Effector memory CD8-positive, alpha-beta T cell (primary cell): ENCODE results near the gene GPR26.

ENCODE experiments used
- ATAC-seq: fragments of 150-1000 bp; cut with Tn5 transposase; replicated peaks from 2 replicates; pipeline ENCODE4 v1.10.0; 2021; ENCODE audit warnings: mild to moderate bottlenecking, moderate library complexity
- DNase-seq, 3 experiments: peaks; one replicate each; pipeline ENCODE4 v3.0.0; 2021
- H3K27ac Mint-ChIP-seq, 2 donors: one replicate each; pipeline ENCODE4 v1.8.0; 2022; ENCODE audit warnings: mild to moderate bottlenecking in 2 of 2, mixed read lengths in 2 of 2, moderate library complexity in 2 of 2
- H3K27me3 Mint-ChIP-seq, 2 donors: one replicate each; pipeline ENCODE4 v1.8.0; 2022; ENCODE audit warnings: mixed read lengths in 2 of 2
- H3K36me3 Mint-ChIP-seq: one replicate; pipeline ENCODE4 v1.8.0; 2022; ENCODE audit warnings: mild to moderate bottlenecking, moderate library complexity, mixed read lengths; ENCODE audit not compliant: insufficient read depth
- H3K4me1 Mint-ChIP-seq, 2 donors: one replicate each; pipeline ENCODE4 v1.8.0; 2022; ENCODE audit warnings: low read depth in 2 of 2, mixed read lengths in 2 of 2
- H3K4me3 Mint-ChIP-seq, 2 donors: one replicate each; pipeline ENCODE4 v1.8.0; 2022; ENCODE audit warnings: mild to moderate bottlenecking in 2 of 2, mixed read lengths in 2 of 2, moderate library complexity in 2 of 2
- H3K9me3 Mint-ChIP-seq, 2 donors: one replicate each; pipeline ENCODE4 v1.8.0; 2022; ENCODE audit warnings: mixed read lengths in 2 of 2

GPR26 gene

GRCh38 chr10:123703195-123703790, 37.1 kb downstream of the GPR26 start:
- Mint-ChIP-seq H3K27me3 (peaks cover 17 to 45% of the 10 kb centered on the region in 2 donors), H3K4me1 (no peaks in the 10 kb centered on the region), H3K36me3 (no peaks in the 10 kb centered on the region), H3K4me3 (no peak overlapping the region), H3K9me3 (no peaks in the 10 kb centered on the region), H3K27ac (no peak overlapping the region)
- no peak for ATAC-seq
- no peak for DNase-seq

DNA sequence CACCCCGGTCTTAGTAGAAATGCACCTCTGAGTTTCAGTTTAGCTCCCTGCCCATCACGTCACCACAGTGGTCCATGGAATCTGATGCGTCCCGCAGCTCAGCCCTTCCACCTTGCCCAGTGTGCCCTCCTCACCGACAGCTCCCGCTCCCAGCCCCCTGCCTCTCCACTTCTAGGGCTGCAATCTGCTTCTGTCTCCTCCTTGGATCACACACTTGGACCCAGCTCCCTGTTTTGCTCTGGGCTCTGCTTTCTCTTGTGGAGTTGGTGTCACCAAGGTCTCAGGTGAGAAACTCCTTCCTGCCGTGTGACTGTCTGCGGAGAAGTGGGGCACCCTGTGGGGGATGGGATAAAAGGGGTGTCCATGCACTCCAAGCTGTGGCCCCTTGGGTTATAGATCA, 37.9 kb downstream of the GPR26 start:
- Mint-ChIP-seq H3K27ac (no peak overlapping the region), H3K4me3 (no peak overlapping the region)
- no peak for ATAC-seq

DNA sequence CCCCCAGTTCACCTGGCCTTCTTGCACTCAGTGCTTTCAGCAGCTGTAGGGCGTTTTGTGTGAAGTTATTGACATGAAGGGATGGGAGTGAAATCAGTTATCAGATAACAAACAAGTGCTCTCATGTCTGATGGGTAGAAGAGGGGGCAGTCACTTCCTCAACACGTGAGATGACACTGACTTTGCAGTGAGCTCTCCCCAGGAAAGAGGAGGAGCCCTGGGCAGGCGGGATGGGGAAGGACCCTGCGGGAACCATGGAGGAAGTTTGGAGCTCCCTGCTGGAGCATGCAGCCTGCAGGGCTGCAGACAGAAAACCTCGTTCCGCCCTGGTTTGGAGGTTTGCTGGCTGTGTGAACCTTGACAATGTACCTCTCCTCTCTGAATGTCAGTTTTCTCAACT, 38.7 kb downstream of the GPR26 start:
- H3K36me3 Mint-ChIP-seq: no peaks in the 10 kb centered on the region
- no peak overlapping the region for H3K27ac Mint-ChIP-seq
- H3K27me3 Mint-ChIP-seq: peaks cover 24 to 54% of the 10 kb centered on the region in 2 donors
- no peaks in the 10 kb centered on the region for H3K9me3 Mint-ChIP-seq
- no peak for DNase-seq
- no peaks in the 10 kb centered on the region for H3K4me1 Mint-ChIP-seq
- no peak overlapping the region for H3K4me3 Mint-ChIP-seq
- no peak for ATAC-seq

More for the DNA sequence above, 37.9 kb downstream of the GPR26 start:
- Mint-ChIP-seq H3K36me3 (no peaks in the 10 kb centered on the region), H3K27me3 (peaks cover 24 to 53% of the 10 kb centered on the region in 2 donors), H3K4me1 (no peaks in the 10 kb centered on the region), H3K9me3 (no peaks in the 10 kb centered on the region)
- no peak for DNase-seq

- Mint-ChIP-seq H3K4me1 (no peaks in the 10 kb centered on the region), H3K36me3 (no peaks in the 10 kb centered on the region), H3K9me3 (no peaks in the 10 kb centered on the region), H3K4me3 (no peak overlapping the region), H3K27me3 (peaks cover 24 to 54% of the 10 kb centered on the region in 2 donors), H3K27ac (no peak overlapping the region)
- ATAC-seq: no peak
- no peak for DNase-seq
These were observed 40.1 kb downstream of the GPR26 start for GRCh38 chr10:123706236-123706635.

- no peak overlapping the region for H3K27ac Mint-ChIP-seq
- H3K4me3 Mint-ChIP-seq: no peak overlapping the region
- H3K36me3 Mint-ChIP-seq: no peaks in the 10 kb centered on the region
- DNase-seq (no peak), ATAC-seq (no peak)
- H3K27me3 Mint-ChIP-seq: peaks cover 9 to 12% of the 10 kb centered on the region in 2 donors
- peaks cover 0 to 7% of the 10 kb centered on the region in 2 donors for H3K9me3 Mint-ChIP-seq
- H3K4me1 Mint-ChIP-seq: no peaks in the 10 kb centered on the region
These were observed 49.4 kb downstream of the GPR26 start for GRCh38 chr10:123715546-123715945.

- Mint-ChIP-seq H3K27ac (no peak overlapping the region), H3K27me3 (peaks cover 7 to 25% of the 10 kb centered on the region in 2 donors), H3K4me1 (no peaks in the 10 kb centered on the region), H3K36me3 (no peaks in the 10 kb centered on the region), H3K9me3 (peaks cover 0 to 7% of the 10 kb centered on the region in 2 donors), H3K4me3 (no peak overlapping the region)
- no peak for ATAC-seq
- DNase-seq: no peak
These were observed 51.2 kb downstream of the GPR26 start for GRCh38 chr10:123717336-123717735.

GRCh38 chr10:123718544-123719060, 52.4 kb downstream of the GPR26 start:
- no peak for DNase-seq
- ATAC-seq: no peak
- Mint-ChIP-seq H3K4me3 (no peak overlapping the region), H3K4me1 (no peaks in the 10 kb centered on the region), H3K27ac (no peak overlapping the region), H3K27me3 (peaks cover 7 to 29% of the 10 kb centered on the region in 2 donors), H3K9me3 (peaks cover 0 to 7% of the 10 kb centered on the region in 2 donors), H3K36me3 (no peaks in the 10 kb centered on the region)

- ATAC-seq: no peak
- H3K9me3 Mint-ChIP-seq: peaks cover 0 to 2% of the 10 kb centered on the region in 2 donors
- peaks cover 14 to 34% of the 10 kb centered on the region in 2 donors for H3K27me3 Mint-ChIP-seq
- no peak overlapping the region for H3K27ac Mint-ChIP-seq
- no peak for DNase-seq
- H3K4me3 Mint-ChIP-seq: no peak overlapping the region
- no peaks in the 10 kb centered on the region for H3K4me1 Mint-ChIP-seq
- H3K36me3 Mint-ChIP-seq: no peaks in the 10 kb centered on the region
These were observed 54.4 kb downstream of the GPR26 start for GRCh38 chr10:123720536-123720935.

DNA sequence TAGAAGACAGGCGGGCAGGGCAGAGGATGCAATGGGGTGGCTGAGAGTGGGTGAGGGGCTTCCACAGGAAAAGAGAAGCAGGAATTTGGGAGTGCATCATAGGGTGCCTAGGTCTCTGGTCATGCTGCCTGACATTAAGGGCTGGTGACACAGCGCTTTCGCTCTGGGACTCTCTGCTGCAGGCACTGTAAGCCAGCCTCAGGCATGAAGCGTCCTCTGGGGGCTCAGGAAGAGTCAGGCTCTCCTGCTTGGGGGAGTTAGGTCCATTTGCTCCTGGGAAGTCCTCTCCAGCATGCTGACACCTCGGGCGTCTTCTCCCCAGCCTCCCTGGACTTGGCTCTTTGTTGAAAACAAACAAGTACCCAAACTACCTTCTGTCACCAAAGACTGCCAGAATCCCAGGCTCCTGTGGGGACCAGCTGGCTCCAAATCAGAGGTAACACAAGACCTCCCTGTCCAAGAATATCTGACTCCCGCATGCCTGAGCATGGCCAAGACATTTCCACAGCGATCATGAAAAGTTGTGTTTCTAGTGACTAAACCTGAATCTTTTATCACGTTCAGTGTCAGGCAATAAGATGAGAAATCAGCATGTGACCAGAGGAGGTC, 55.4 kb downstream of the GPR26 start:
- no peak overlapping the region for H3K4me3 Mint-ChIP-seq
- H3K36me3 Mint-ChIP-seq: no peaks in the 10 kb centered on the region
- no peaks in the 10 kb centered on the region for H3K9me3 Mint-ChIP-seq
- no peak overlapping the region for H3K27ac Mint-ChIP-seq
- H3K27me3 Mint-ChIP-seq: peaks cover 9 to 27% of the 10 kb centered on the region in 2 donors
- no peak for DNase-seq
- no peaks in the 10 kb centered on the region for H3K4me1 Mint-ChIP-seq
- no peak for ATAC-seq

DNA sequence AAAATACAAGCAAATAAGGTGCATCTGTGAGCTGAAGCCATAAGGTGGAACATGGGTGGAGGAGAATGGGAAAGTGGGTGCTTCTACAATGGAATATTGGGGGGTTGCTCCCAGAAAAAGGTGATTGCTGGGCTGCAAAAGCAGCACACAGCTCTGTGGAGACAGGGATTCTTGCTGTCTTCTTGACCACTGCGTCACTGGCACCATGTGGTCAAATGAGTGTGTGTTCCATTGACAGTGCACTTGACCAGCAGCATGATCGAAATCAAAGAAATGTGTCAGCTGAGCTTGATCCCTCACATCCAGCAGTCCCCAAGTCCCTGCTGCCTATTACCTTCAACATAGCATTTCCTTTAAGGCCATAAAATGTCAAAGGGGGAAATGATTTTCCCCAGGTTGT, 56.2 kb downstream of the GPR26 start:
- Mint-ChIP-seq H3K4me1 (no peaks in the 10 kb centered on the region), H3K27ac (no peak overlapping the region), H3K4me3 (no peak overlapping the region), H3K27me3 (peaks cover 9 to 30% of the 10 kb centered on the region in 2 donors), H3K36me3 (no peaks in the 10 kb centered on the region), H3K9me3 (no peaks in the 10 kb centered on the region)
- ATAC-seq: no peak
- no peak for DNase-seq

DNA sequence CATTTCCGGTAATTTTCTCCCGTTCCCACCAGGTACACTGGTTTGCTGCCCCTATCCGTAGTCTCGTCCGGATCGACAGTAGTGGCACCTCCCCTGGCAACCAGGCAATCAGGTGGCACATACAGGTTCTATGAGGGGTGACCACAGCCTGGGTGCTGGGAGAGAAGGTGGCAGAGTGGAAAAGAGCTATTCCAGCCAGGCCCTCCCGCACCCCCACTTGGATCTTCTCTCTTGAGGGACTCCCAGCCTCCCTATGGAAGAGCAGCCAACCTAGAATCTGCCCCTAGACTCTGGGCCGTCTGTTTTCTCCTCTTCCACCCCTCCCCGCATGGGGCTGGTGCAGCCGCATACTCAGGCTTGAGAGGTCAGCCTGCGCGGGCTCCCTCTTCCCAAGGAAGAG, 58.6 kb downstream of the GPR26 start:
- Mint-ChIP-seq H3K27me3 (peaks cover 9 to 42% of the 10 kb centered on the region in 2 donors), H3K36me3 (no peaks in the 10 kb centered on the region), H3K9me3 (no peaks in the 10 kb centered on the region), H3K27ac (no peak overlapping the region), H3K4me3 (no peak overlapping the region), H3K4me1 (no peaks in the 10 kb centered on the region)
- ATAC-seq: no peak
- DNase-seq: no peak

GRCh38 chr10:123726381-123726780, 60.2 kb downstream of the GPR26 start:
- ATAC-seq (no peak), DNase-seq (no peak)
- no peaks in the 10 kb centered on the region for H3K4me1 Mint-ChIP-seq
- H3K27ac Mint-ChIP-seq: no peak overlapping the region
- no peak overlapping the region for H3K4me3 Mint-ChIP-seq
- no peaks in the 10 kb centered on the region for H3K36me3 Mint-ChIP-seq
- no peaks in the 10 kb centered on the region for H3K9me3 Mint-ChIP-seq
- H3K27me3 Mint-ChIP-seq: peaks cover 9 to 36% of the 10 kb centered on the region in 2 donors

DNA sequence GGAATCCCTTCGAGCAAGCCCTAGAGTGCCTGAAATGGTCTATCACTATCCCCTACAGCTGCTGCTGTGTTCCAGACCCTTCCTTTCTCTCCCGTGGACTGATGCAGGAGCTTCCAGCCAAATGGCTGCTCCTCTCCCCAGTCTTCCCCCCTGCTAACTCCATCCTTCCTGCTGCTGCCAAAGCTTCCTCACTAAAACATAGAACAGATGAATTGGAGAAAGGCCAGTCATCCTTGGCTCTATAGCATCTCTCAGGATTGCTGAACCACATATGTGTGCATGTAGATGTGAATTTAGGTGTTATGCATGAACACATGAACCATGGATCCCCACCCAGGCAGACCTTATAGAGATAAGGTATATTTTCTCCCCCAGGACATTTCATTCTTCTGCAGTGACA, 60.7 kb downstream of the GPR26 start:
- H3K4me3 Mint-ChIP-seq: no peak overlapping the region
- no peak for DNase-seq
- H3K27ac Mint-ChIP-seq: no peak overlapping the region
- no peaks in the 10 kb centered on the region for H3K36me3 Mint-ChIP-seq
- H3K27me3 Mint-ChIP-seq: peaks cover 9 to 31% of the 10 kb centered on the region in 2 donors
- no peaks in the 10 kb centered on the region for H3K4me1 Mint-ChIP-seq
- ATAC-seq: no peak
- H3K9me3 Mint-ChIP-seq: no peaks in the 10 kb centered on the region

DNA sequence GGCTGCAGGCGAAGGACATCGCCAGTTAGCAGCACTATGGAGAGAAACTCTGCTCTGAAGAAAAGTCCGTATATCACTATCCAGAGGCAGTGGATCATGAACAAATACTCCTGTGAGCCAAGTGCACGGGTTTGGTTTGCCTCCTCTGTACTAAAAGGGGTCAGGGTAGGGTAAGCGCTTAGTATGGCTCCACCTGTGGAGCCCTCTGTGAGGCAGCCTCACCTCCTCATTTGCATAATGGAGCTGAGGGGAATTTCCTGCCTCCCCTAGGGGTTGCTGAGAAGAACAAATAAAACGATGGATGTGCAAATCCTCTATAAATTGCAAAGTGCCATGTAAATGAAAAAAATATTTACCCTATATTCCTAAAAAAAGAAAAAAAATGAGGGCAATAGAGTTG, 63.4 kb downstream of the GPR26 start:
- peaks cover 0 to 15% of the 10 kb centered on the region in 2 donors for H3K27me3 Mint-ChIP-seq

More for the DNA sequence above, 63.4 kb downstream of the GPR26 start:
- Mint-ChIP-seq H3K4me1 (no peaks in the 10 kb centered on the region), H3K36me3 (no peaks in the 10 kb centered on the region), H3K9me3 (peaks cover 0 to 1% of the 10 kb centered on the region in 2 donors), H3K4me3 (no peak overlapping the region), H3K27ac (no peak overlapping the region)
- no peak for ATAC-seq
- DNase-seq: no peak
